H9 (cell line): ENCODE results near the gene SF3B5. TPM values are rescaled to one million over a fixed set of nuclear protein-coding genes. Genes with fewer than 3 reads are reported as not detected.

Experiments
- DNase-seq: peaks from one replicate; pipeline ENCODE4 v3.0.0-alpha.2; 2017
- H2AFZ ChIP-seq: one replicate; pipeline ENCODE4 v1.6.1; 2013; ENCODE audit warnings: mild to moderate bottlenecking, low read length, control low read depth, moderate library complexity
- H2AK5ac ChIP-seq: 2 replicates; pipeline ENCODE4 v1.6.1; 2013; ENCODE audit warnings: low read length, control low read depth, mixed read lengths; ENCODE audit not compliant: insufficient read length
- H2BK120ac ChIP-seq: one replicate; pipeline ENCODE4 v1.6.1; 2013; ENCODE audit warnings: low read depth, mild to moderate bottlenecking, low read length, control low read depth, inconsistent platforms; ENCODE audit not compliant: poor library complexity, severe bottlenecking
- H2BK12ac ChIP-seq: 2 replicates; pipeline ENCODE4 v1.6.1; 2013; ENCODE audit warnings: low read length, control low read depth, mixed read lengths, low read depth; ENCODE audit not compliant: insufficient read length
- H2BK15ac ChIP-seq: 2 replicates; pipeline ENCODE4 v1.6.1; 2013; ENCODE audit warnings: low read depth, low read length, control low read depth
- H2BK20ac ChIP-seq: one replicate; pipeline ENCODE4 v1.6.1; 2013; ENCODE audit warnings: low read depth, mild to moderate bottlenecking, low read length, control low read depth, inconsistent platforms; ENCODE audit not compliant: poor library complexity, severe bottlenecking
- H2BK5ac ChIP-seq: 2 replicates; pipeline ENCODE4 v1.6.1; 2013; ENCODE audit warnings: low read length, control low read depth, mixed read lengths; ENCODE audit not compliant: insufficient read length
- H3K14ac ChIP-seq: 2 replicates; pipeline ENCODE4 v1.6.1; 2013; ENCODE audit warnings: low read length, control low read depth; ENCODE audit not compliant: insufficient read depth
- H3K18ac ChIP-seq: 2 replicates; pipeline ENCODE4 v1.6.1; 2013; ENCODE audit warnings: low read depth, mild to moderate bottlenecking, mixed read lengths, low read length, control low read depth; ENCODE audit not compliant: insufficient read length
- H3K23ac ChIP-seq: 2 replicates; pipeline ENCODE4 v1.6.1; 2013; ENCODE audit warnings: low read length, control low read depth, mixed read lengths, low read depth; ENCODE audit not compliant: insufficient read length
- H3K23me2 ChIP-seq: 2 replicates; pipeline ENCODE4 v1.6.1; 2013; ENCODE audit warnings: low read depth, mild to moderate bottlenecking, mixed read lengths, low read length, control low read depth; ENCODE audit not compliant: insufficient read length, poor library complexity, severe bottlenecking
- H3K27ac ChIP-seq: 2 replicates; pipeline ENCODE4 v1.5.1; 2013; ENCODE audit warnings: low read length, control low read depth, mixed read lengths, low read depth; ENCODE audit not compliant: insufficient read length
- H3K27me3 ChIP-seq: 2 replicates; pipeline ENCODE4 v1.6.1; 2013; ENCODE audit warnings: low read length, control low read depth, inconsistent platforms; ENCODE audit not compliant: insufficient read depth
- H3K4ac ChIP-seq: 2 replicates; pipeline ENCODE4 v1.6.1; 2013; ENCODE audit warnings: low read depth, mild to moderate bottlenecking, control low read depth, inconsistent platforms, low read length, moderate library complexity
- H3K4me1 ChIP-seq: 2 replicates; pipeline ENCODE4 v1.6.1; 2013; ENCODE audit warnings: low read length, control low read depth, inconsistent platforms; ENCODE audit not compliant: insufficient read depth
- H3K4me2 ChIP-seq: 2 replicates; pipeline ENCODE4 v1.6.1; 2013; ENCODE audit warnings: low read length, control low read depth, mixed read lengths; ENCODE audit not compliant: insufficient read length, insufficient read depth
- H3K56ac ChIP-seq: 2 replicates; pipeline ENCODE4 v1.6.1; 2013; ENCODE audit warnings: low read depth, mild to moderate bottlenecking, mixed read lengths, low read length, control low read depth; ENCODE audit not compliant: insufficient read length
- H3K79me1 ChIP-seq: 2 replicates; pipeline ENCODE4 v1.6.1; 2013; ENCODE audit warnings: low read depth, mild to moderate bottlenecking, moderate library complexity, low read length, control low read depth, inconsistent platforms; ENCODE audit not compliant: insufficient read depth, poor library complexity, severe bottlenecking
- H3K79me2 ChIP-seq: 2 replicates; pipeline ENCODE4 v1.6.1; 2013; ENCODE audit warnings: low read length, control low read depth, inconsistent platforms; ENCODE audit not compliant: insufficient read depth
- H3K9ac ChIP-seq: 2 replicates; pipeline ENCODE4 v1.6.1; 2013; ENCODE audit warnings: low read length, control low read depth, mixed read lengths; ENCODE audit not compliant: insufficient read length; ENCODE audit errors: extremely low read depth
- H3K9me3 ChIP-seq: one replicate; pipeline ENCODE4 v1.6.1; 2013; ENCODE audit warnings: low read depth, low read length, inconsistent platforms; ENCODE audit not compliant: control insufficient read depth
- H3T11ph ChIP-seq: one replicate; pipeline ENCODE4 v1.6.1; 2013; ENCODE audit warnings: mild to moderate bottlenecking, low read length, control low read depth, inconsistent platforms
- H4K20me1 ChIP-seq: one replicate; pipeline ENCODE4 v1.6.1; 2013; ENCODE audit not compliant: control insufficient read depth, insufficient read length, insufficient read depth
- H4K5ac ChIP-seq: 2 replicates; pipeline ENCODE4 v1.6.1; 2013; ENCODE audit warnings: low read depth, mild to moderate bottlenecking, mixed read lengths, low read length, control low read depth; ENCODE audit not compliant: insufficient read length
- H4K8ac ChIP-seq: replicated peaks from 2 replicates; pipeline ENCODE4 v1.6.1; 2013; ENCODE audit warnings: low read length, control low read depth, mixed read lengths, low read depth; ENCODE audit not compliant: insufficient read length
- H4K91ac ChIP-seq: 2 replicates; pipeline ENCODE4 v1.6.1; 2013; ENCODE audit warnings: low read depth, mild to moderate bottlenecking, moderate library complexity, mixed read lengths, low read length, control low read depth; ENCODE audit not compliant: insufficient read length
- H3K27ac Mint-ChIP-seq, 3 experiments: 2 replicates in 2 of 3; 3 replicates in 1 of 3; pipeline ENCODE4 v1.8.0; 2020 to 2021; ENCODE audit warnings: mixed read lengths in 3 of 3, mild to moderate bottlenecking in 1 of 3, moderate library complexity in 1 of 3
- H3K27me3 Mint-ChIP-seq: 2 replicates; pipeline ENCODE4 v1.8.0; 2021; ENCODE audit warnings: low read depth, mild to moderate bottlenecking, moderate library complexity, mixed read lengths
- H3K36me3 Mint-ChIP-seq, 3 experiments: 2 replicates in 2 of 3; 3 replicates in 1 of 3; pipeline ENCODE4 v1.8.0; 2020 to 2021; ENCODE audit warnings: low read depth in 3 of 3, mixed read lengths in 3 of 3; ENCODE audit not compliant: insufficient read depth in 1 of 3
- H3K4me1 Mint-ChIP-seq, 2 experiments: 2 replicates each; pipeline ENCODE4 v1.8.0; 2020; ENCODE audit warnings: mixed read lengths in 2 of 2
- H3K4me3 Mint-ChIP-seq, 2 experiments: 2 replicates in 1 of 2; 3 replicates in 1 of 2; pipeline ENCODE4 v1.8.0; 2020 to 2021; ENCODE audit warnings: mild to moderate bottlenecking in 2 of 2, mixed read lengths in 2 of 2, moderate library complexity in 1 of 2
- H3K9me3 Mint-ChIP-seq, 2 experiments: 2 replicates in 1 of 2; 3 replicates in 1 of 2; pipeline ENCODE4 v1.8.0; 2020; ENCODE audit warnings: mild to moderate bottlenecking in 2 of 2, mixed read lengths in 2 of 2, moderate library complexity in 1 of 2
- WGBS: extraction: QIAGEN DNeasy Blood & Tissue Kit; methylation state at CpG from one replicate; pipeline ENCODE4 v1.1.7; 2013; ENCODE audit warnings: missing lambda C conversion rate, low lambda C conversion rate, mixed read lengths; ENCODE audit not compliant: insufficient read length; ENCODE audit errors: extremely low coverage; 5-methylcytosine and 5-hydroxymethylcytosine counted together
- total RNA-seq: library from RNA; stranded (reverse); gene quantifications from 2 replicates; pipeline ENCODE4 v1.2.1, GENCODE V29; 2021
- TF ChIP-seq, protein P1 (sequence below): fragments of 200-600 bp; sonication (generic); conservative IDR thresholded peaks from 3 replicates; pipeline ENCODE4 v1.8.0; 2021; ENCODE audit warnings: antibody characterized with exemption, mild to moderate bottlenecking

Gene SF3B5
- total RNA-seq, 1 experiment from 2014 or later: 145 TPM

DNA sequence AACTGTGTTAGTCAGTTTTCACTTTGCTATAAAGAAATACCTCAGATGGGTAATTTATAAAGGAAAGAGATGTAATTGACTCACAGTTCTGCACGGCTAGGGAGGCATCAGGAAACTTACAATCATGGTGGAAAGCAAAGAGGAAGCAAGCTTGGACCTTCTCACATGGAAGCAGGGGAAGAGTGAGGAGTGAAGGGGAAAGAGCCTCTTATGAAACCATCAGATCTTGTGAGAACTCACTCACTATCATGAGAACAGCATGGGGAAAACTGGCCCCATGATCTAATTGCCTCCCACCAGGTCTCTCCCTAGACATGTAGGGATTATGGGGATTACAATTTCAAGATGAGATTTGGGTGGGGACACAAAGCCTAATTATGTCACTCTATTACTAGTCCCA, 46.0 kb downstream of the SF3B5 start:
- no peak overlapping the region for H3K27ac Mint-ChIP-seq
- TF ChIP-seq, protein P1, sequence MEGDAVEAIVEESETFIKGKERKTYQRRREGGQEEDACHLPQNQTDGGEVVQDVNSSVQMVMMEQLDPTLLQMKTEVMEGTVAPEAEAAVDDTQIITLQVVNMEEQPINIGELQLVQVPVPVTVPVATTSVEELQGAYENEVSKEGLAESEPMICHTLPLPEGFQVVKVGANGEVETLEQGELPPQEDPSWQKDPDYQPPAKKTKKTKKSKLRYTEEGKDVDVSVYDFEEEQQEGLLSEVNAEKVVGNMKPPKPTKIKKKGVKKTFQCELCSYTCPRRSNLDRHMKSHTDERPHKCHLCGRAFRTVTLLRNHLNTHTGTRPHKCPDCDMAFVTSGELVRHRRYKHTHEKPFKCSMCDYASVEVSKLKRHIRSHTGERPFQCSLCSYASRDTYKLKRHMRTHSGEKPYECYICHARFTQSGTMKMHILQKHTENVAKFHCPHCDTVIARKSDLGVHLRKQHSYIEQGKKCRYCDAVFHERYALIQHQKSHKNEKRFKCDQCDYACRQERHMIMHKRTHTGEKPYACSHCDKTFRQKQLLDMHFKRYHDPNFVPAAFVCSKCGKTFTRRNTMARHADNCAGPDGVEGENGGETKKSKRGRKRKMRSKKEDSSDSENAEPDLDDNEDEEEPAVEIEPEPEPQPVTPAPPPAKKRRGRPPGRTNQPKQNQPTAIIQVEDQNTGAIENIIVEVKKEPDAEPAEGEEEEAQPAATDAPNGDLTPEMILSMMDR: no peak
- no peak overlapping the region for H3K56ac ChIP-seq
- no CpG with 5 or more reads among the region's 1 CpG for WGBS
- no peak overlapping the region for H2BK15ac ChIP-seq
- H3K4me3 Mint-ChIP-seq: no peak overlapping the region
- H4K91ac ChIP-seq: no peak overlapping the region
- peaks cover 0 to 15% (median 3%) of the 10 kb centered on the region in 3 experiments; a peak in 2 of 7 replicates for H3K36me3 Mint-ChIP-seq
- no peak overlapping the region for H2AK5ac ChIP-seq
- peaks cover 8% of the 10 kb centered on the region for H3K27me3 Mint-ChIP-seq
- no peak overlapping the region for H2BK120ac ChIP-seq
- H3T11ph ChIP-seq: no peak overlapping the region
- H3K27me3 ChIP-seq: no peaks in the 10 kb centered on the region; the same call in 1 of the 2 replicates
- H3K27ac ChIP-seq: no peak overlapping the region
- H3K4me1 Mint-ChIP-seq: no peaks in the 10 kb centered on the region
- no peak overlapping the region for H3K14ac ChIP-seq
- no peak overlapping the region for H3K9ac ChIP-seq
- H4K8ac ChIP-seq: no peak overlapping the region
- H3K9me3 ChIP-seq: no peaks in the 10 kb centered on the region
- H3K4me1 ChIP-seq: no peaks in the 10 kb centered on the region
- no peak overlapping the region for H2BK20ac ChIP-seq
- no peak overlapping the region for H2BK5ac ChIP-seq
- no peaks in the 10 kb centered on the region for H3K79me2 ChIP-seq
- H2AFZ ChIP-seq: no peak overlapping the region
- H3K4ac ChIP-seq: no peak overlapping the region
- no peaks in the 10 kb centered on the region for H4K20me1 ChIP-seq
- no peak overlapping the region for H3K23ac ChIP-seq
- H3K18ac ChIP-seq: no peak overlapping the region
- no peak overlapping the region for H2BK12ac ChIP-seq
- peaks cover 15 to 17% of the 10 kb centered on the region in 2 experiments; a peak in 3 of 5 replicates for H3K9me3 Mint-ChIP-seq
- no peak overlapping the region for H3K4me2 ChIP-seq
- DNase-seq: no peak
- H3K23me2 ChIP-seq: no peaks in the 10 kb centered on the region
- H3K79me1 ChIP-seq: no peaks in the 10 kb centered on the region
- no peak overlapping the region for H4K5ac ChIP-seq
